ENCODE results near the gene NANOG.
"Not testable (repeated sequence)": the region's sequence is repeated elsewhere in the genome, so short reads cannot be mapped to it uniquely, and the experiment has no call there.

The NANOG gene

GRCh38 chr12:7788884-7789528 lies at the start of gene NANOG:
Gene NANOG, plus strand, starts transcription at chr12:7789402. Its CDS starts 213 bp downstream, at chr12:7789615.
- in situ Hi-C loops (cut with MboI; ENCODE audit: low pct_unique_long_range_greater_than_20kb, low sequenced_read_pairs); DNase-seq: not testable (repeated sequence)

GRCh38 chr12:7747246-7747645 lies 42.0 kb upstream of the NANOG start, which contains the start of gene CLEC4C:
Gene CLEC4C, minus strand, starts transcription at chr12:7747375. Its CDS starts 27 bp downstream, at chr12:7747348.
- DNase-seq: no peak
- in situ Hi-C loops (cut with MboI; ENCODE audit: low pct_unique_long_range_greater_than_20kb, low sequenced_read_pairs): no loop called here

GRCh38 chr12:7748852-7749251 lies 40.4 kb upstream of the NANOG start:
- DNase-seq: no peak
- in situ Hi-C loops (cut with MboI; ENCODE audit: low pct_unique_long_range_greater_than_20kb, low sequenced_read_pairs): no loop called here

GRCh38 chr12:7749442-7749841 lies 39.8 kb upstream of the NANOG start:
- in situ Hi-C loops (cut with MboI; ENCODE audit: low pct_unique_long_range_greater_than_20kb, low sequenced_read_pairs): no loop called here
- DNase-seq: no peak

GRCh38 chr12:7750350-7750749 lies 38.9 kb upstream of the NANOG start:
- in situ Hi-C loops (cut with MboI; ENCODE audit: low pct_unique_long_range_greater_than_20kb, low sequenced_read_pairs): no loop called here
- no peak for DNase-seq

- in situ Hi-C loops (cut with MboI; ENCODE audit: low pct_unique_long_range_greater_than_20kb, low sequenced_read_pairs): no loop called here
- no peak for DNase-seq
Observed at GRCh38 chr12:7751394-7751793, 37.8 kb upstream of the NANOG start.

- in situ Hi-C loops (cut with MboI; ENCODE audit: low pct_unique_long_range_greater_than_20kb, low sequenced_read_pairs): not testable (repeated sequence)
- DNase-seq: peak; percentile 55
Observed at GRCh38 chr12:7751941-7752922, 37.0 kb upstream of the NANOG start.

- in situ Hi-C loops (cut with MboI; ENCODE audit: low pct_unique_long_range_greater_than_20kb, low sequenced_read_pairs); DNase-seq: not testable (repeated sequence)
Observed at GRCh38 chr12:7755668-7756067, 33.5 kb upstream of the NANOG start.

GRCh38 chr12:7756993-7757392 lies 32.2 kb upstream of the NANOG start:
- DNase-seq: no peak
- in situ Hi-C loops (cut with MboI; ENCODE audit: low pct_unique_long_range_greater_than_20kb, low sequenced_read_pairs): no loop called here

- in situ Hi-C loops (cut with MboI; ENCODE audit: low pct_unique_long_range_greater_than_20kb, low sequenced_read_pairs): no loop called here
- no peak for DNase-seq
Observed at GRCh38 chr12:7758766-7759140, 30.4 kb upstream of the NANOG start.

GRCh38 chr12:7769999-7770398 lies 19.2 kb upstream of the NANOG start:
- in situ Hi-C loops (cut with MboI; ENCODE audit: low pct_unique_long_range_greater_than_20kb, low sequenced_read_pairs): no loop called here
- DNase-seq: no peak

GRCh38 chr12:7781274-7781673 lies 7.9 kb upstream of the NANOG start:
- in situ Hi-C loops (cut with MboI; ENCODE audit: low pct_unique_long_range_greater_than_20kb, low sequenced_read_pairs): no loop called here
- DNase-seq: no peak

- in situ Hi-C loops (cut with MboI; ENCODE audit: low pct_unique_long_range_greater_than_20kb, low sequenced_read_pairs): no loop called here
- DNase-seq: no peak
Observed at GRCh38 chr12:7782055-7782454, 7.1 kb upstream of the NANOG start.

- DNase-seq; in situ Hi-C loops (cut with MboI; ENCODE audit: low pct_unique_long_range_greater_than_20kb, low sequenced_read_pairs): not testable (repeated sequence)
Observed at GRCh38 chr12:7783433-7783832, 5.8 kb upstream of the NANOG start.

GRCh38 chr12:7784701-7785100 lies 4.5 kb upstream of the NANOG start:
- in situ Hi-C loops (cut with MboI; ENCODE audit: low pct_unique_long_range_greater_than_20kb, low sequenced_read_pairs): no loop called here
- DNase-seq: peak; percentile 12

GRCh38 chr12:7787574-7788293 lies 1.5 kb upstream of the NANOG start:
- DNase-seq: no peak
- in situ Hi-C loops (cut with MboI; ENCODE audit: low pct_unique_long_range_greater_than_20kb, low sequenced_read_pairs): no loop called here

GRCh38 chr12:7788294-7788660 lies 925 bp upstream of the NANOG start:
- DNase-seq: no peak
- in situ Hi-C loops (cut with MboI; ENCODE audit: low pct_unique_long_range_greater_than_20kb, low sequenced_read_pairs): no loop called here

- in situ Hi-C loops (cut with MboI; ENCODE audit: low pct_unique_long_range_greater_than_20kb, low sequenced_read_pairs): no loop called here
- DNase-seq: no peak
Observed at GRCh38 chr12:7793211-7793610, 4.0 kb downstream of the NANOG start.

GRCh38 chr12:7797269-7797668 lies 8.1 kb downstream of the NANOG start:
- in situ Hi-C loops (cut with MboI; ENCODE audit: low pct_unique_long_range_greater_than_20kb, low sequenced_read_pairs); DNase-seq: not testable (repeated sequence)

Data from KBM-7 (cell line).